GM18520 (cell line): Measurements from ENCODE around the gene UFD1.

ENCODE experiments used
- ATAC-seq: cut with Tn5 transposase; IDR thresholded peaks from one replicate; pipeline ENCODE4 v1.9.1; 2021; ENCODE audit not compliant: unreplicated experiment

The UFD1 gene

DNA sequence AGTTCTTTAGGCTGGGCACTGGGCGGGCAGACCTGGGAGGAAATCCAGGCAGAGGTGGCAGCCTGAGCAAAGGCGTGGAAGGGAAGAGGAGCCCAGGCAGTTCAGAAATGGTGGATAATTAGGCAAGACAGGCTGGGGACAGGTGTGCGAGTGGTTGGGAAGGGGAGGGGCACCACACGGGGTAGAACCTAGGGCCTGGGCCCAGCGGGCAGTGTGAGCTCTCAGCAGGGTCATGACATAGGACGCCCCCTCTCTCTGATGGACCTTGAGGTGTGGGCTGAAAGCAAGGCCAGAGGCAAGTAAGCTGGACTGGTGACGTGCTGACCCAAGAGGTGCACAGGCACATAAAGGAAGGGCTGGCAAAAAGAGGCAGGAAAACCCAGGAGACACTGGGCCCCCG lies 6.8 kb downstream of the UFD1 start:
- no peak for ATAC-seq

DNA sequence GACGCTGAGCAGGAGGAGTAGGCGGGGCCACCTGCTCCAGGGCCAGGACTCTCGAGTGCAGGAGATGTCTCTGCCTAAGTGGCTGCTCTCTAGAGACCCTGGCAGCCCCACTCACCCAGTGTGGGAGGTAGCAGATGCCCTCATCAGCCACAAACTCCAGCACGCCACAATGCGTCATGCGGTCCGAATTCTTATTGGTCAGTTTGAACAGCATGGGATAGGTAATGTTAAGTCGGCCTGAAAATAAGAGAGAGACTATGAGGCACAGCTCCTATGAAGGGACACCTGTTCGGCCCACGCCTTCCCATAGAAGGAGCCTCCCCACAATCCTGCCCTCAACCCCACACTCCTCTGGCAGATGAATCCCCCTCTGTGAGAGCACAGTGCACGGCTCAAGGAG lies 7.4 kb downstream of the UFD1 start:
- no peak for ATAC-seq

- ATAC-seq: no peak
Measured at GRCh38 chr22:19470010-19470409, 9.0 kb downstream of the UFD1 start.

GRCh38 chr22:19469421-19469820 lies 9.6 kb downstream of the UFD1 start:
- no peak for ATAC-seq

- no peak for ATAC-seq
Measured at GRCh38 chr22:19467912-19468311, 11.1 kb downstream of the UFD1 start.

DNA sequence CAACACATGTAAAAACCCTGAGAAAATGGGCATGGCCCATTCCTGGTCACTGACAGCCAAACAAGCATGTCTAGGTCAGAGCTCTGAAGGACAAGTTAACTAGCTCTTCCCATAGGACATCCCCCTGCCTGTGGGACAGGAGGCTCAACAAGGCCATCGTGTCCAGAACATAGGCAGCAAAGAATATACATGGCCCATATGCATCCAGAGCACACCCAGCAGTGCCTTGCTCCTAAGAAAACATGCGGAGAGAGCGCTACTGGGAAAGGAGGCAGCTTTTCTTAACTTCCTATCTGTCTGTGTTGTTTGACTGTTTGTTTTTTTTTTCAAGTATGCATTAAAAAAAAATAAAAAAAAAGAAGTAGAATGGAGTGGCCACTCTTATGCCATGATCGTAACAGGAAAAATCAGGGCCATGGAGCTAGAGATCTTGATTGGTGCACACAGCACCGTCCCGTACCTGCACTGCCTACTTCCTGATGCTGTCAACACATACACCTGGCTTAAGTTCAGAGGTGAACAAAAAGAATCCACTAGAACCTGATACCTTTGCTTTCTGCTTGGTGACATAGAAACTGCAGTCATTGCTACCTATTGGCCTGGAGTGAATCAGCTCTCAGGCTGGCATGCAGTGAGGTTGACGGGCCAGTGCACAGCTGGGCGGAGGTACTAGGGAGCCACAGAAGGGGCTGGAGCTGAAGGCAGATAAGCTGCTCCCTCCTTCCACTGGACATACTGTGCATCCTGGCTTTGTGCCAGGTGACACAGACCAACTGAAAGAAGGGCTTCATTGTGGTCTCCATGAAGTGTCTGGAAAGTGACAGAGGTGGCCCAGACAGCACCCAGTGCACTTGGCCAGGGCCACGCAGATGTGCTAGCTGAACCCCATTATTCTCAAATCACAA lies 11.9 kb downstream of the UFD1 start:
- no peak for ATAC-seq

GRCh38 chr22:19466126-19466716 lies 12.8 kb downstream of the UFD1 start:
- no peak for ATAC-seq

- no peak for ATAC-seq
Measured at GRCh38 chr22:19464975-19465374, 14.0 kb downstream of the UFD1 start.

DNA sequence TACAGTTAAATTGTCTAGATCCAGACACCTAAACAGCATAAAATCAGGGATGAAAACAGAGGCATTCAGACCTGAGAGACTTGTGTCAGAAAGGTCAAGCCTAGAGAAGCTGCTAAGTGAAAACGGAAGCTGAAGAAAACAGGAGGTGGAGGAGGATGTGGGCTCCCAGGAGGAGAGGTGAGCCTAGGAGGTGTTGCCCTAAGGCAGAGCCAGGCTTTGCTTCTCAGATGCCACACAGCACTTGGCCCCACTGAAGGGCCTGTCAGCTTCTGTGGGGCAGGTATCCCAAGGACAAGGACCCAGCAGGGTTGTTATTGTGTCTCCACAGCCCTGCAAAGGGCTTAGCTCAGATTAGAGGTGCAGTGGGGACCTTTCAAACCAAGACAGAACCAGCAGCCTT lies 14.4 kb downstream of the UFD1 start:
- ATAC-seq: no peak

DNA sequence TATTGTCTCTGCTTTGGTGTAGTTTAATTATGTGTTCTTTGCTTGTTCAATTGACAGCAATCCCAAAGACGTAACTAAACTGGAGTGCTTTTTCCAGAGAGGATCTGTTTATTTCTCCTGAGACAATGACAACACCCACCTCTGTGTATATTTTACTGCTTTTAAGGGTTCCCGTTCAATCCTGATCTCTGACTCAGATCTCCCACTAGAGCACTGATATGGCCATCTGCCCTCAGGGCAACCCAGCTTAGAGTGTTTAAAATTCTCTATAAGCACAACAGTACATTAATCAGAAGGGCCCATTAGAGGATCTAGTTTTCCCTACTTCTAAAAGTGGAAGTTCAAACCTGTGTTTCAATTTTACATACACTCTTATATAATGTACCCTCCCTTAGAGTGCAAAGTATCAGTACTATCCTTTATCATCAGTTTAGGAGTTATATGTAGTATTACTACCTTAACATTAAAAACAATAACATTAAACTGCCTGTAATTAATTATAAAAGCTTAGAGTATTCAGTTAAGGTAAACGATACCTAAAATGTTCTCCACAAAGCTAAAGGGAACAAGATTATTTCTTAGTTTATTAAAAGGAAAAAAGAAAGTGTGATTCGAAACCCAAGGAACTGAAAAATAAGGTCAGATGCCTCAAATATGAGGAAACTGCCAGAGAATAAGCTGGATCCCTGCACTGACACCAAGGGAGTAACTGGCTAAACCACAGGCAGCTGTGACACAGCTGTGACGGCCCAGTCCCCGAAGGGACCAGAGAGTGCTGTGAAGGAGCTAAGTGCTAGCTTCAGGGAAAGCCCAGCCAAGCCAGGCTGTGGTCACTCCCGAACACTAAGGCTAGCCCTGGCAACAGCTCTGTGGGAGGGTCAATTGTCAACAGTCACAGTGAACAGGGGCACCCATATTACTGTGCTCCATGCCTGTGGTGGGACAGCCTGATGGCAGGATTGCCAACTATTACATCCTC lies 15.2 kb downstream of the UFD1 start:
- no peak for ATAC-seq

- no peak for ATAC-seq
Measured at GRCh38 chr22:19463008-19463407, 16.0 kb downstream of the UFD1 start.

DNA sequence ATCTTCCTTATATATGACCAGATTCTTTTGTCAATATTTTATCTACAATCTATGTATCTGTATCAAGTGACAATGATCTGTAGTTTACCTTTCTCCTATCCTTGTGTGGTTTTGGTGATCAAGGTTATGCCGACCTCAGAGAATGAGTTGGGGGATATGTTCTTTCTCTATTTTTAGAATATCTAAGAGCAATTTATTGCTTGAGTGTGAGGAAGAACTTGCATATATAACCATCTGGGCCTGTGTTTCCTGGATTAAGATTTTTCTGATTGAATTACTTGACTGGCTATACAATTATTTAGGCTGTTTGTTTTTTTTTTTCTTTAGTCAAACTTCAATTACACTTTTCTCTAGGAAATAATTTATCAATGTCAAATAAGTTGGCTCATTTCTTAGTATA lies 17.5 kb downstream of the UFD1 start:
- no peak for ATAC-seq

DNA sequence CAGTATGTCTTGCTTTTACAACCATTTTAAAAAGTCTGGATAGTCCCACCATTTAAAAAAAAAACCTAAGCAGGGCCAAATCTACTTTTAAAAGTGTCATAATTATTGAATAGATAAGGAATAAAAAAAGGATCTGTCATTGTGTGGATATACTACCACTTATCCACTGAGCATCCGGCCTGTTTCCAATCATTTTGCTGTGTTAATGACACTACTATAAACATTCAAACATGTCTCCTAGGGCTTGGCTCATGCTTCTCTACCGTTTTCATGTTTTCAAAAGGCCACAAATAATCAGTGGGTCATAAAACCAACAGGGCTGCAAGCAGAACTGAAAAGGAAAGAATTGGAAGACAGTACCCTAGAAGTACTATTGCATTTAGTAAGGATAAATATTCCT lies 19.0 kb downstream of the UFD1 start:
- no peak for ATAC-seq

DNA sequence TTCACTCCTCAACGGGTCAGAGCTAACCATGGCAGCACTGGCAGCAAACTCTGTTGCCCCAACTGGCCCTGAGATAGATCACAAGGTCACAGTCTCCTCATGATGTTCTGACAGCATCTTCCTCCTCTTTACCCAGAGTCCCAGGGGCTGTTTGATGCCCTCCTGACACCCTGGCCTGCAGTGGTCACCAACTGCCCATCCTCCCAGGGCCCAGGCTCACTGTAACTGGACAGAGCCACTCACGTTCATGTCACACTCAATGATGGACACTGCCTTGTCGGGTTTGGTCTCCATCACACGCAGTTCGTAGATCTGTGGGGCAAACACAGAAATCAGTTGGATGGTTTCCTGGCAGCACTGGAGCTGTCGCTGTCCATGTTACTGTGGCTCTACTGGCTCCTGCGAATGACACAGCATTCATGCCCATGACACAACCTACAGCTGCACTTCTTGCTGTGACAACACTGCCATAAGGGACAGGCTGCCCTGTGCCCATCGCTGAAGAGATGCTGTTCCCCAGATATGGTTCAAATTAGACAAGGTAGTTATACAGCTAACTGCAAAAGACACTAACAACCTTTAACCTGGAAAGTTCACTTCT lies 21.1 kb downstream of the UFD1 start:
- no peak for ATAC-seq

DNA sequence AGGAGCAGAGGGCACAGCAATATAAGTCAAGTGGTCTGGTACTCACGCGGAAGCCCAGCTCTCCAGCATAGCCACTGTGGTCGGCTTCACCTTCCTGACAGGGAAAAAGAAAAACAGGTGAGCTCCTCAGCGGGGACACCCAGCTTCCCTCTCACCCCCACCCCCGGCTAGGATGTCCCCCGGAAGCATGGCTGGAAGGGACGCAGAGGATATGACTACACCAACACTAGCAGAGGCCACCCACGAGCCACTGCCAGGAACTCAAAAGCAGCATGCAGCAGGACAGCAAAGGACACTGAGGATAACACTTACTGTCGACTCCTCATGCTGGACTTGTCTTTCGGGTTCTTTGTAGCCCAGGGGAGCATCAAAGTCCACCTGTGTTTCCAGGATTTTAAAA lies 22.5 kb downstream of the UFD1 start:
- no peak for ATAC-seq

DNA sequence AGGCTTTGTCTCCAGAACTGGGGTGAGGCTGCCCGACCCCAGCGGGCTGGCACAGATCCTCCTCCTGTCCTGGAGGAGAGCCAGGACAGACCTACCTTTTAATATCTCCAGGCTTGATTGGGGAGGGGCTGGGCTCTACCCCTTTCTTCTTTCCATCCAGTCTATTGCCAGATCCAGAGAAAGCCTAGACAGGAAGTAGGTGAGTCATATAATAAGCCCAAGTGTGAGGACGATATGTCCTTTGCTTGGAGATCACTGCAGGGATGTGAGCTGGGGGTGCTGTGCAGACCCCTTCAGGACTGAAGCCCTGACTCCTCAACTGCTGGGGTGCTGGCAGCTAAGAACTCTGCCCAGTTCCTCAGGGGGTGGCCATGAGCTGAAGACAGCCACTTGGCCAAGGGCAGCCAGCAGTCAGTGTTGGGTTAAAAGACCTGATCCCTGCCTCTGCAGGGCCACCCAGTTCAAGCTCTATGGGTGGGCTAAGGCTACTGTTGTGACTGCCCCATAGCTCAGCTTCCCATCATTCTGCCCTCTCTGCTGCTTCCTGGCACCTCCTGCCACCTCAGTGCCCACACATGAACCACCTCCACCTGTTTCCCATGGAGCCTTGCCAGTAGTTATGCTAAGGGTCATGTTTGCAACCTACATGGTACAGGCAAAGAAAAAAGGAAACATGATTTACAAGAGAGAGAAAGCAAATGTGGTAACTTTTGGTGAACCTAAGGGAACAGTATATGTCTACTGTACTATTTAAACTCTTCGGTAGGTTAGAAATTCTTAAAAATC lies 23.2 kb downstream of the UFD1 start:
- ATAC-seq: no peak

DNA sequence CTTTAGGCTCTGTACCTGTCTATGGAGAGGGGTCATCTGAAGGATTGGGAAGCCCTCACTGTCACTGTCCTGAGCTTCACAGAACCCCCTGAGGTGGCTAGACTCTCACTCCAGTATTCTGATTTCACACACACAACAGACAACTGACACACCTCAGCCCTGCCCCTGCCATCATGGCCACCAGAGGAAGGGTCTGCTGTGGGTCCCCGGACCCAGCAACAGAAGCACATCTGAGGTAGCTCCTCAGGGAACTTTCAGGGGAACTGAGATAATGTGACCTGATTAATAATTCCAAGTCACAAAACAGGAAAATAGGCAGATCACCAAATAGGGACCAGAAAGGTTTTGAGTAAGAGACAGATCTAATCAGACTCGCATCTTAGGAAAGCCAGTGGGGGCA lies 24.0 kb downstream of the UFD1 start:
- no peak for ATAC-seq

DNA sequence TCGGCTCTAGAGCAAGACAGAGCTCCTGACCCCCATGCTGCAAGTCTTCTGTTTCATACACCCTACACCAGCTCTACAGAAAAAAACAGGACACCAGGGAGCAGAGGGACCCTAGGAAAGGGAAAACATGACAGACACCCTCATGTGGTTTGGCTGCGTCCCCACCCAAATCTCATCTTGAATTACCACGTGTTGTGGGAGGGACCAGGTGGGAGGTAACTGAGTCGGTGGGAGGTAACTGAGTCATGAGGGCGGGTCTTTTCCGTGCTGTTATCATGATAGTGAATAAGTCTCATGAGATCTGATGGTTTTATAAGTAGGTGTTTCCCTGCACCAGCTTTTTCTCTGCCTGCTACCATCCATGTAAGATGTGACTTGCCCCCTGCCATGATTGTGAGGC lies 24.8 kb downstream of the UFD1 start:
- ATAC-seq: no peak

DNA sequence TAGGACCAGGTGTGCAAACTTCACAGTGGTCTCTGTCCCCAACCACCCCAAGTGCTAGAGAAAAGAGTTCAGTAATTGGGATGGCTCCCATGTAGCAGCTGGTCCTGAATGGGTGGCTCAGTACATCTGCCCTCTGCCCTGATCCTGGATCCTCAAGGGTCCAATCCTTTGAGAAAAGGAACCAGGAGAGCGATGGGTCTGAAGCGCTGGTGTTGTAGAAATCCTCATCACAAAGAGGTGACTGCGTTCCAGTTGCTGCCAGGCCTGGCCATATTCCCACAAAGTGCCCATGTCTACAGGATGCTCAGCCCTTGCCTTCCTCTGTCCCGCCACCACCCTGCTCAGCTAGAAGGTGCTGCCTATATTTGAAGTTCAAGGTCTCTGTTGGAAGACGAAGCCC lies 25.3 kb downstream of the UFD1 start:
- no peak for ATAC-seq

- ATAC-seq: no peak
Measured at GRCh38 chr22:19451570-19451969, 27.4 kb downstream of the UFD1 start.
